Left lobe of liver (tissue), 2 donors: ENCODE data around the gene SMIM20. TPM values are rescaled to one million over a fixed set of nuclear protein-coding genes. Genes with fewer than 3 reads are reported as not detected.
"Not testable (repeated sequence)": the region's sequence is repeated elsewhere in the genome, so short reads cannot be mapped to it uniquely, and the experiment has no call there.

ENCODE experiments used
- ATAC-seq: fragments of 200-7000 bp; cut with Tn5 transposase; one replicate; pipeline ENCODE4 v1.9.1; 2020; ENCODE audit warnings: mild to moderate bottlenecking, moderate library complexity
- DNase-seq: peaks from one replicate; pipeline ENCODE4 v3.0.0-alpha.2; 2020; ENCODE audit warnings: low spot score
- total RNA-seq: library from RNA; stranded (reverse); gene quantifications from one replicate; pipeline ENCODE4 v1.2.1, GENCODE V29; 2021
- donor health status: DM: no; HTN: no; CAD: no; lungs with moderate emphysema.
- donor health status: DM: no; HTN: yes; CAD: no.

Gene SMIM20
- 20.4 TPM for total RNA-seq

DNA sequence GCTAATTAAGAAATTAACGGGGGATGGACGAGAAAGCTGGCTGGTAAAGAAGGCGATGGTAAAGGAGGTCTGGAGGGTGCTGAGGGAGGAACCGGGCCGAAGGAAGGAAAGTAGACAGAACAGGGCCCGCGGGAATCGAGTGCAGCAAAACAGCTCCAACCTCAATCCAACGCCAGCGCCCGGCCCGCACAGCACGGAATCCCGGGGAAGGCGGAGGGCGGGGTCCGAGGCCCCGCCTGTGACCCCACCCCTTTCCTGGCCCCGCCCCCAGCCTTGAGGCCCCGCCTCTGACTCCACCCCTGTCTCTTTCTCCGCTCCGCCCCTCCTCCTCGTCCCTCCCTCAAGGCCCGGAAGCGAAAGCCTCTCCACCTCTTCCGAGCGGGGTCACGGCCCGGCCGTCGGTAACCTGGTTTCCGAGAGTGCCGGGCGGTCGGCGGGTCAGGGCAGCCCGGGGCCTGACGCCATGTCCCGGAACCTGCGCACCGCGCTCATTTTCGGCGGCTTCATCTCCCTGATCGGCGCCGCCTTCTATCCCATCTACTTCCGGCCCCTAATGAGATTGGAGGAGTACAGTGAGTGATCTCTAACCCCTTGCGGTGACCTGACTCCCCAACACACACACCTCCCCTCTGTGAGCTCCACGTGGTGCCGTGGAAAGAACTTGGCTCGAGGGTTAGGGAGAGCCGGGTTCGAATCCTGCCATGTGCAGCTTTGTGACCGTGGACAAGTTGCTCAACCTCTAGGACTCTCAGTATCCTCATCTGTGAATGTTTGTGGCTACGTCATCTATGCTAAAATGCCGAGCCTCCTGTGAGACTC, at the start of gene SMIM20:
TSS of gene SMIM20 (plus strand) at position 370 of the 819 bp plus-strand sequence. CDS start at position 464, 94 bp downstream.
- ATAC-seq = peak; percentile 98
- peak; percentile 95 for DNase-seq

DNA sequence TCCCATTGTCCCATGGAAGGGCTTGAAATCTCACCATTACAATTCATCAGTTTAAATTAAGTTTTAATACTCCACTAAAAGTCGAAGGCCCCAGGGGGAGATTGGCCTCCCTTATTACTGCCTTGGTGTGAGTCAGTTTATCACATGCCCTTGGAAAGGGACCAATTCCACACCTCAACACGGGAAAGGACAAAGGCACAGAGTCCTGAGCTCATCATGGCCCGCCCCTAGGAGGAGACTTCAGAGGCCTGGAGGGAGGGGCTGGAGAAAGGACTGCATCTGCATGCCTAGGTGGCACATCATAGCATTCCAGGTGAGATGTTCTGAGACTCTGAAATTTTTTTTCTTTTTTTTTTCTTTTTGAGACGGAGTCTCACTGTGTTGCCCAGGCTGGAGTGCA, 48.4 kb upstream of the SMIM20 start:
- ATAC-seq (no peak), DNase-seq (no peak)

DNA sequence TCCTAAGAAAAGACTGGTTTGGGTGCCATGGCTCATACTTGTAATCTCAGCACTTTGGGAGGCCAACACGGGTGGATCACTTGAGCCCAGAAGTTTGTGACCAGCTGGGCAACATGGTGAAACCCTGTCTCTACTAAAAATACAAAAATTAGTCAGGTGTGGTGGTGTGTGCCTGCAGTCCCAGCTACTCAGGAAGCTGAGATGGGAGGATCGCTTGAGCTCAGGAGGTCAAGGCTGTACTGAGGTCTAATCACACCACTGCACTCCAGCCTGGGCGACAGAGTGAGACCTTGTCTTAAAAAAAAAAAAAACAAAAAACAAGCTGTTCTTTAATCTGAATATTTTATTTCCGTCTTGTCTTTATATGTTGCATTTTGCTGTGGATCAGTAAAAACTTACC, 47.6 kb upstream of the SMIM20 start:
- DNase-seq = not testable (repeated sequence)

GRCh38 chr4:25867781-25868294, 46.2 kb upstream of the SMIM20 start:
- no peak for DNase-seq
- ATAC-seq = no peak

More for the DNA sequence above, 47.6 kb upstream of the SMIM20 start:
- ATAC-seq = not testable (repeated sequence)

DNA sequence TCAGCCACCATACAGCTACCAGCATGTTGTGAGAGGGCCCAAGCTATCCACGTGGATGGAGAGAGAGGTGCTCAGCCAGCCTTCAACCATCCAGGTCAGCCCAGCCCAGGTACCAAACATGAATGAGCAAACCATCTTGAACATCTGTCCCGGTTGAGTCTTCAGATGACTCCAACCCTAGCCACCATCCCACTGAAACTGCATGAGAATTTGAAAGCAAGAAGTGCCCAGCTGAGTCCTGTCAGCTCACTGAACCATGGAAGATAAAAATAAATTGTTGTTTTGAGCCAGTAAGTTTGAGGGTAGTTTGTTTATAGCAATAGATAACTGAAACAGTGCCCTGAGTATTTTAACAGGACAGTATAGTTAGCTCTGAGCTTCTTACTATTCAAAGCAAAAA, 43.9 kb upstream of the SMIM20 start:
- DNase-seq (no peak), ATAC-seq (no peak)

DNA sequence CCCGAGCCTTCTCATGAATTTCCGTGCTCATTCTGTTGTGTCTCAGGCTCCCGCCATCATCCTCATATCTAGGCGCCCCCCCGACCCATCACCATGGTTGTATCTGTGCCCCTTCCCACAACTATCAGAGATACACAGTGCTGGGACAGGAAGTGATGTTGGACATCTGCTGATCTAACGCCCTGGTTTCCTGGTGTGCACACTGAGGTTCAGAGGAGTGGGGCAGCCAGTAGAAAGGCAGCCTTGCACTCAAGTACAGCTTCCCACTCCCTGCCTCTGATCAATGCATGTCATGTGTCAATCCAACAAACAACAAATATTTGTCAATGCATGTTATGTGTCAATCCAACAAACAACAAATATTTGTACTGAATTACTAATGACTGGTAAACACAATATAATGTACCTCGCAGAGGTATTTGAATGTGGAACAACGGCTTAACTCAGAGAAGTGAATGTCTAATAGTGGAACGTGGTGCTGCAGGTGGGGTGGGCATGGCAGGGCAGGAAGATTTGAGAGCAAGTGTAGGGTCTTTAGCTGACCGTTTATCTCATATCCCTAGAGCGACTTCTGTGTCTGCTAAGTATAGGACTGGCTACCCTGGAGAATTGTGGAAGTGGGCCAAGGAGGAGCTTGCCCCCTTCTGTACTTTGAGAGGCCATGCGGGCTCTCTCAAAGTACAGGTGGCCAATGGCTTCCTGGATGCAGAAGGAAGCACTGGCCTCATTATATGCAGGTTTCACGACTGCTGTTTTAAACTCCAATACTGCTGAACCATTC, 41.0 kb upstream of the SMIM20 start:
- no peak for DNase-seq
- no peak for ATAC-seq

DNA sequence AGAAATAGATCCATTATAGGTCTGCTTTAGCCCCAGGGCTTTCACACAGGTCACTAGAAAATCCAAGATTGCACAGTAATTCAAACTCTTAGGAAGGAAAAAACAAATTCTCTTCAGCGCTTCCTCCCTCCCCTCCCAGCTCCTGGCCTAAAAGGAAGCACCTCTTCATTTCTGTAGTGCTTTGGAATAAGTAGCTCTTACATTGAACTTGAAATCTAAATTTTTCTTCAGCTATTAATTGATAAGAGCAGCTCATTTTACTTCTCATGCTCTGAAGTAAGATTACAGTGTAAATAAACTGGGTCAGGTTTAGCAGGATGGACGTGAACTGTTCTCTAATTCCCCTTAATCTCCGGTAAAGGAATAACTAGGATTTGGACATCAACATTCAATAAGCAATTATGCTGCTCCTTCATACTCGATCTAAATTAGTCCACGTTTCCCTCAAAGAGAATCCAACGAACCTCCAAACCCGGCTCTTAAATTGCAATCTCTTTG, 40.3 kb upstream of the SMIM20 start:
- DNase-seq (no peak), ATAC-seq (no peak)

DNA sequence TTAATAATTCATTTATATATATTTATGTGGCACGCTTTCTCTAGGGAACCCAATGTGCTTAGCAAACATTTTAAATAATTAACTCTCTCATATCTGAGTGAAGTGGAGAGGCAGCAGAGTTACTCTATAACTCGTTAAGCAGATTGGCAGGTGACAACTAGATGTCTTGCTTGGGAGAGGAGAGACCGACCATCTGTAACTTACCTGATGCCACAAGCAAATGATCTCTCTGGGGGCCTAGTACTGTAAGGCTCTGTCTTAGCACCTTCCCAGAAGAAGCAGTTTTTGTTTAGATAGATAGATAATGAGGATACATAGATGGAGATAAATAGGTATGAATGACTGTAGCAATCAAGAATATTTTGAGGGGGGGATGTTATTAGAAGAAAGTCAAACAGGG, 39.4 kb upstream of the SMIM20 start:
- ATAC-seq (no peak), DNase-seq (no peak)

- no peak for ATAC-seq
Observed at GRCh38 chr4:25875281-25875745, 38.7 kb upstream of the SMIM20 start.

GRCh38 chr4:25878676-25879075, 35.3 kb upstream of the SMIM20 start:
- DNase-seq (no peak), ATAC-seq (no peak)

More at GRCh38 chr4:25875281-25875745, 38.7 kb upstream of the SMIM20 start:
- no peak for DNase-seq

DNA sequence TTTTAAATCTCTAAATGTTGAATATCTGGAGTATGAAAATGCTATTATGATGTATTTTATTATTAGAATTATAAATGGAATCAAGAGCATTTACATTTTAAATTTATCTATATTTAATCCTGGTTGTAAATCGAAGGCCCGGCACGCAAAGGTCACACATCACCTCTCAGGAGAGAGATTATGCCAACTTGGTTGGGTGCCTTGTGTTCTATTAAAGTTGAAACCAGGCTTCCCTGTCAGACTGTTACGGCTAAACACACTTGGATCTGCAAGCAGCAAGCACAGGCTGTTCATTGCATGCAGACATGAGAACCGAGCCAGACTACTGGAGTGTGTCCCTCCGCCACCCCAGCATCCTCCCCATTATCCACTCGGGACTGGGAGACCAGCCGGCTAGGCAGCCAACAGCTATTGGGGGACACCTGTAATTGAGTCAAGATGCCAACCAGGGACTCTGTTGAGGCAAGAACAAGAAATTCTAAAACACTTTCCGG, 34.9 kb upstream of the SMIM20 start:
- no peak for DNase-seq
- ATAC-seq = no peak

DNA sequence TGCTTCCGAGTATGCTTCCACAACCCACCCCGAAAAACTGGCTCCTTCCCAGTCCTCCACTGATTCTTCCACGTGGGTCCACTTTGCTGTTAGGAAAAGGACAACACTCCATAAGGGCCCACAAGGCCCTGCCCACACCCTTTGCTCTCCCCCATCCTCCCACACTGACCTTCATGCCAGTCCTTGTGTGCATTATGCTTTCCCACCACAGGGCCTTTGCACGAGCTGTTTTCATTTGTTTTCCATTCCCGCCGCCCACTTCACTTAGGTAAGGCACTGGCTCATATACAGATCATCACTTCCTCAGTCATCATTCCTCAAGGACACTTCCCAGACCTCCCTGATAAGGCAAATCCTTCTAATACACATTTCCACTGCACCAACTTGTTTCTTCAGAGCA, 34.4 kb upstream of the SMIM20 start:
- no peak for ATAC-seq
- DNase-seq = no peak

GRCh38 chr4:25879991-25880651, 33.9 kb upstream of the SMIM20 start:
- DNase-seq (no peak), ATAC-seq (no peak)

DNA sequence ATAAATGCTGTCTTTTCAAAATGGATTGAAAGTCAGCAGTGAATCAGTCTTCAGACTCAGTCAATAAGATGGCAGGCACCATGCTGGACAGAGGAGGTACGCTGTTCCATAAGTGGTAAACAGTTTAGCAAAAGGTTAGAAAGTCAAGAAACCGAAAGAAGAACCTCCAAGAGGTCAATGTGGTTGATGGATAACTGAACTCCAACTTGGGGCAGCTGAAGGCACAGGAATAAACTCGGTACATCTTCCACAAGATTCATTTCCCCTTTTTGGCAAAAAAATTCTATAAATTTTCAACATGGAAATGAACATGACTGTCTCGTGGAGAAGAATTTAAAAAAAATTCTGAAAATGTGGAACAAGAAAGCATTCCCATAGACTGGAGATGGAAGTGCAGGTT, 32.8 kb upstream of the SMIM20 start:
- no peak for ATAC-seq
- no peak for DNase-seq

DNA sequence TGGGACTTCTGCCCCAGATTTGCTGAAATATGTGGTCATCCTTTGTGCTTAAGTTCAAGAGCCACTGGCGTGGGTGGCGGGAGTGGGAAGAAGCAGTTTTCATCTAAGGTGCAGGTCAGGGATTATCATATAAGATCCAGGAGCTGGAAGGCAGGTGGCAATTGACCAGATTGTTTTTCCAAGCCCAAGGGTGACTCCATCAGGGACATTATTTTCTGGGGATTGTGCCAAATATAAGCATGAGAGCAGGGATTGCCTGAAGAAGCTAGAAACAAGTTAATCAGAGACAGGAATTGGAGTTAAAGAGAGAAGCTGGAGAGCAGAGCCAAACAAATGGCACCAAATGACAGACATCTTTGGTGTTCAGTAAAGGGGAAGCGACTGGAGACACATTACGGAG, 31.8 kb upstream of the SMIM20 start:
- DNase-seq (no peak), ATAC-seq (no peak)

DNA sequence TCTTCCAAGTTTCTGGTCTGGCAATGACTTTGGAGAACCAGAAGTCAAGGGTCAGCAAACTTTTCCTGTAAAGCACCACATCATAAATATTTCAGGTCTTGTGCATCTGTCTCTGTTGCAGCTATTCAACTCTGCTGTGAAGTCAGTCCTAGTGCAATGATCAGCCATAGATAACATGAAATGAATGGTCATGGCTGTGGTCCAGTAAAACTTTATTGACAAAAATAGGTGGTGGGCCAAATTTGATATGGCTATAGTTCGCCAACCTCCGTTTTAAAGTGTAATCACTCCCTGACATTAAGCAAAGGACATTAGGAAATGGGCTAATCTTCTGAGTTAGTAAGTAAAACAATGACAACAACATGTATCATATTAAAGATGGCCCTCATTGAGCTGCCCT, 30.5 kb upstream of the SMIM20 start:
- DNase-seq = no peak
- ATAC-seq = no peak

DNA sequence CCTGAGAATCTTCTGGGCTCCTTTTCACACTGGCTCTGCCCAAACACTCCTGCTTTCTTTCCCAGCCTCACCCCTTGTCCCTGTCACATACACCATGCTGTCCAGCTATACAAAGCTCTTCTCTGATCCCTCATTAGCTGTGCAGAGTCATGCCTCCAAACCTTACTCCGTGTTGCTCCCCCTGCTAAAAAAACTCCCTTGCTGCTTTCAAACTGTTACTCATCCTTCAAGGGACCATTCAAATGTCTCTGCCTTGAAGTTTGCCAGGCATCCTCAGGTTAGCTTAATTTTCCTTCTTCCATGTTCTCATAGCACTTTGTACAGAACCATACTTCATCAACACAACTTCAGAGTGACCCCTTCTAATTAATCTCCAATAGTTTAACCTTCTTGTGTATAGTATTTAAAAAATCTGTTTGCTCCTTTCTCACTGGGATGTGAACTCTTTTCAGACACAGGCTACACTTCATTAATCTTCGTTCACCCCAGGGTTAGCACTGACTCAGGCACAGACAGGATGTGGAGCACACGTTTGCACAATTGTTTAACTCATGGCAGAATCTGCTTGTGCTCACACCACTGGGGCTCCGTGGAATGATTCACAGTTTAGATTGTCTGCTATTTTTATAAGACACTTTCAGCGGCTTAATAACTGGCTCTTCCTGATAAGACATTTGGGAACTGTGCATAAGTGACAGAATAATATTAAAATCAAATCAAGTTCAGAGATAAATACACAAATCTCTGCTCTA, 29.8 kb upstream of the SMIM20 start:
- DNase-seq (no peak), ATAC-seq (no peak)

DNA sequence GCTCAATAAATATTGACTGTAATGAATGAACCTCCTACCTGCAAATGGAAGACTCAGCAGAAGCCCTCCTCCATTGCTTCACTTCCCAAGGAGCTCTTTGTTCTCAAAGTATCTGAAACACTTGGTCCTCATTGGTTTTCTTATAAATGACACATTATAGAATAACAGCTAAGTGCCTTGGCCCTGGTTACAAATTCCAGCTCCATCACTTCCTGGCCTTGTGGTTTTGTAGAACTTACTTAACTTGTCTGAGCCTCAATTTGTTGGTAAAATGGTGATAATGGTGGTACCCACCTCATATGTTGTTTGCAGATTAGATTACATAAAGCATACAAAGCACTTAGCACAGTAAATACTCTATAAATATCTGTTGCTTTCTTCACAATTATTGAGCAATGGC, 25.2 kb upstream of the SMIM20 start:
- ATAC-seq = no peak
- DNase-seq = no peak

- ATAC-seq (no peak), DNase-seq (no peak)
Observed at GRCh38 chr4:25889589-25890503, 24.2 kb upstream of the SMIM20 start.
